ENCODE results near the gene CCDC188. TPM values are rescaled to one million over a fixed set of nuclear protein-coding genes. Genes with fewer than 3 reads are reported as not detected.

The CCDC188 gene
- total and polyA plus RNA-seq, 2 of the 4 experiments (the other 2 are of a cell fraction) = 0.10 TPM; not detected in 1

DNA sequence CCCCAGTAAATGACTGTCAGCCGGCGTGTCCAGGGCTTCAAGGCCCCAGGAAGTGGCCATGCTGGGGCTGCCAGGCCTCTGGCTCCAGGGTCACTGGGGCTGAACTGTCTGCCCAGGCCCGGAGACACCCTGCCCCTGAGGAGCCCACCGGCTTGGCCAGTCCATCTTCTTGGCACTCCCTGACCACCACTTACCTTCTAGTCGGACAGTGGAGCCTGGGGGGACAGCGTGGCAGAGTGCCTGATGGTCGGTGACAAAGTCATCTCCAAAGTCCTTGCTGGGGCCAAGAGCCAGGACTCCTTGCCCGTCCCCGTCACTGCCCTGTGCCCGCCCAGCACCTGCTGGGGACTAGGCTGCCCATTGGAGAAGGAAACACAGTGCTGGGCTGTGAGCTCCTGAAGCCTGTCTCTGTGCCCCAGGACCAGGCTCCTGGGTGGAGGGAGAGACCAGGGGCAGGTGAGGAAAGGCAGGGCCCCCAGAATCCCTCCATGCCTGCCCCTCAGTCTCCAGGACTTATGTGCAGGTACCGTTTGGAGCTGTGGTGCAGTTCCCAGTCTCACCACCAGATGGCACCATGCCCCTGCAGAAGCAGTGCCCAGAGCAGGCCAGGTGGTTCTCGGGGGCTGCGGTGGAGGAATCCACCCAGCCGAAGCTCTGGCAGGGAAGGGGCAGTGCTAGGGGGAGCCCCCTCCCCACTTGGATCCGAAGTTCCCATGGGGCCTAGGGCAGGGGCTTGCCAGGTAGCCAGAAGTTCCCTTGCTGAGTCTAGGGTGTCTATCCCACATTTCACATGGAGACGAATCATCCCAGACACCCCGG, 6.0 kb upstream of the CCDC188 start:
- H3K4me3 ChIP-seq (ENCODE audit: insufficient read depth, low read depth, low read length) = no peak overlapping the region
- peak; percentile 88 for ATAC-seq (ENCODE audit: low read depth)
- no peak for TF ChIP-seq RFX5 (IDR thresholded peaks at IDR 0.05; ENCODE audit: low read depth, low read length)
- peak; percentile 43; the same call in 1 of the 2 replicates for TF ChIP-seq POLR2A (IDR thresholded peaks at IDR 0.05; ENCODE audit: low read depth, low read length)
- TF ChIP-seq FOS (IDR thresholded peaks at IDR 0.05; ENCODE audit: low read depth, low read length) = no peak
- TF ChIP-seq MAFK (IDR thresholded peaks at IDR 0.05; ENCODE audit: low read depth, low read length) = no peak
- TF ChIP-seq CHD1 (IDR thresholded peaks at IDR 0.05; ENCODE audit: low read depth, low read length) = no peak
- peak; percentile 24; the same call in 1 of the 2 replicates for TF ChIP-seq MAZ (IDR thresholded peaks at IDR 0.05; ENCODE audit: borderline replicate concordance, low read depth, low read length)
- no peak for TF ChIP-seq ELK1 (IDR thresholded peaks at IDR 0.05; ENCODE audit: borderline replicate concordance, low read depth, low read length)
- no peak for TF ChIP-seq USF2 (IDR thresholded peaks at IDR 0.05; ENCODE audit: low read depth, low read length)
- peak; percentile 98 for TF ChIP-seq RAD21 (IDR thresholded peaks at IDR 0.05; ENCODE audit: low read length)
- peak; percentile 98 for TF ChIP-seq SMC3 (IDR thresholded peaks at IDR 0.05; ENCODE audit: low read depth, low read length)
- TF ChIP-seq, protein P1, sequence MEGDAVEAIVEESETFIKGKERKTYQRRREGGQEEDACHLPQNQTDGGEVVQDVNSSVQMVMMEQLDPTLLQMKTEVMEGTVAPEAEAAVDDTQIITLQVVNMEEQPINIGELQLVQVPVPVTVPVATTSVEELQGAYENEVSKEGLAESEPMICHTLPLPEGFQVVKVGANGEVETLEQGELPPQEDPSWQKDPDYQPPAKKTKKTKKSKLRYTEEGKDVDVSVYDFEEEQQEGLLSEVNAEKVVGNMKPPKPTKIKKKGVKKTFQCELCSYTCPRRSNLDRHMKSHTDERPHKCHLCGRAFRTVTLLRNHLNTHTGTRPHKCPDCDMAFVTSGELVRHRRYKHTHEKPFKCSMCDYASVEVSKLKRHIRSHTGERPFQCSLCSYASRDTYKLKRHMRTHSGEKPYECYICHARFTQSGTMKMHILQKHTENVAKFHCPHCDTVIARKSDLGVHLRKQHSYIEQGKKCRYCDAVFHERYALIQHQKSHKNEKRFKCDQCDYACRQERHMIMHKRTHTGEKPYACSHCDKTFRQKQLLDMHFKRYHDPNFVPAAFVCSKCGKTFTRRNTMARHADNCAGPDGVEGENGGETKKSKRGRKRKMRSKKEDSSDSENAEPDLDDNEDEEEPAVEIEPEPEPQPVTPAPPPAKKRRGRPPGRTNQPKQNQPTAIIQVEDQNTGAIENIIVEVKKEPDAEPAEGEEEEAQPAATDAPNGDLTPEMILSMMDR (conservative IDR thresholded peaks at IDR 0.05; ENCODE audit: low read depth, low read length) = peak; percentile 96
- no peak for TF ChIP-seq BHLHE40 (IDR thresholded peaks at IDR 0.05; ENCODE audit: low read depth, low read length)
- TF ChIP-seq CEBPB (IDR thresholded peaks at IDR 0.05; ENCODE audit: low read depth, low read length) = no peak
- no peak for TF ChIP-seq NFE2L2 (IDR thresholded peaks at IDR 0.05; ENCODE audit: low read depth, low read length)

More for the DNA sequence above, 6.0 kb upstream of the CCDC188 start:
- H2BK15ac ChIP-seq (ENCODE audit: low read depth, low read length) = no peak overlapping the region
- no peak overlapping the region for H4K8ac ChIP-seq (ENCODE audit: low read depth in 2 of 2, low read length in 2 of 2)
- H4K91ac ChIP-seq (ENCODE audit: insufficient read depth, low read depth, low read length) = no peak overlapping the region
- H3K9ac ChIP-seq (ENCODE audit: low read depth, low read length) = no peak overlapping the region
- no peaks in the 10 kb centered on the region for H3K36me3 ChIP-seq (ENCODE audit: control insufficient read depth, insufficient read depth, low read length)
- peak overlapping the region; percentile 35 for H2AFZ ChIP-seq (replicated peaks; ENCODE audit: low read length, poor library complexity)
- POLR2A ChIA-PET (ENCODE audit: unreplicated experiment) = no interaction called here
- in situ Hi-C loops (cut with MboI; ENCODE audit: low sequenced_read_pairs) (loop anchor here (5.0 to 10.0 kb wide), 2 partner anchors 135 to 298 kb away; no protein-coding TSS in a partner anchor), intact Hi-C loops (cut with micrococcal nuclease) (loop anchor here (1.0 to 5.0 kb wide), 3 partner anchors 112 to 300 kb away; partner anchors contain the start of gene RTN4R), dilution Hi-C loops (cut with HindIII; ENCODE audit: low sequenced_read_pairs, unreplicated experiment) (no loop called here)
- no peak overlapping the region for H3K18ac ChIP-seq (ENCODE audit: low read depth, low read length)
- no peak overlapping the region for H2AK5ac ChIP-seq (ENCODE audit: low read depth, low read length)
- no peak overlapping the region for H3K4ac ChIP-seq (ENCODE audit: low read depth, low read length)
- H3K14ac ChIP-seq (replicated peaks; ENCODE audit: low read depth, low read length) = no peak overlapping the region
- no peaks in the 10 kb centered on the region for H3K9me3 ChIP-seq (ENCODE audit: control insufficient read depth, insufficient read depth, low read length)
- H4K20me1 ChIP-seq (ENCODE audit: insufficient read depth, low read length) = peaks cover 11% of the 10 kb centered on the region; the same call in 1 of the 2 replicates
- no peak overlapping the region for H3K23ac ChIP-seq (ENCODE audit: low read depth, low read length)
- peaks cover 6% of the 10 kb centered on the region for H3K4me1 ChIP-seq (ENCODE audit: control insufficient read depth, insufficient read depth, low read length)
- DNase-seq = peak; percentile 66
- no peak overlapping the region for H2BK5ac ChIP-seq (ENCODE audit: low read depth, low read length, poor library complexity, severe bottlenecking)
- peaks cover 13% of the 10 kb centered on the region for H3K27me3 ChIP-seq (ENCODE audit: control insufficient read depth, insufficient read depth, low read length)
- no peak overlapping the region for H2BK20ac ChIP-seq (ENCODE audit: low read depth, low read length)
- H2BK120ac ChIP-seq (ENCODE audit: low read depth, low read length) = no peak overlapping the region
- H3K9me1 ChIP-seq (ENCODE audit: insufficient read depth, low read length) = no peaks in the 10 kb centered on the region
- 54% methylated on average over 4 of the region's 17 CpGs; no CpG with 5 or more reads in 1 of the 2 experiments for WGBS, 2 experiments (ENCODE audit: extremely low coverage in 2 of 2, insufficient read length in 1 of 2)
- CTCF ChIA-PET = interaction anchor here (0.6 to 1.5 kb wide), 2 partner anchors 129 to 237 kb away, joined by 3 read pairs; no protein-coding TSS in a partner anchor
- no TSS peak for BruUV-seq (replicated peaks)
- H3K79me1 ChIP-seq (ENCODE audit: low read depth in 1 of 2, low read length in 2 of 2) = no peaks in the 10 kb centered on the region
- no peak overlapping the region for H3K4me2 ChIP-seq (ENCODE audit: low read depth, low read length)
- H3K56ac ChIP-seq (ENCODE audit: extremely low read depth, insufficient read depth, low read length) = no peak overlapping the region
- H4K5ac ChIP-seq (ENCODE audit: low read depth, low read length) = no peak overlapping the region
- no peak overlapping the region for H3K27ac ChIP-seq (ENCODE audit: insufficient read depth, low read length)
- peak overlapping the region; percentile 22 for H2AK9ac ChIP-seq (replicated peaks; ENCODE audit: low read depth, low read length, poor library complexity)
